Measurements from ENCODE around the gene CCDC171.

The CCDC171 gene

DNA sequence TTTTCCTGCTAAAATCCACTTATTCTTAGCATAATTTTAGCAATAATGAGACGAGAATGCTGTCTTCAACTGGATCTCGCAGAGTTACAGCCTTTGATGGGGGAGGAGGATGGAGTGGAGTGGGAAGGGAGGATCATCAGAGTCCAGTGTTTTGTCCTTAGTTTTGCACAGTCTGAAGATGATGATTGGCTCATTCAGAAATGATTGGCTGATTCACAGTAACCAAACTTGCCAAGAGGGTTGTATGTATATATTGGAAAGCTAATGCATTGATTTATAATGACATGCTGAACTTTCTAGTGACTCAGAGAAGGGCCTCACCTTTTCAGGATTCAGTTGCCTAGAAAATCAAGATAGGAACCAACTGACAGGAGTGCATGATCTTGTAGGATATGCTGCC lies 448.0 kb downstream of the CCDC171 start:
- DNase-seq (ENCODE audit: low read depth in 2 of 2): no peak

- DNase-seq (ENCODE audit: low read depth in 2 of 2): no peak
Observed at GRCh38 chr9:16001856-16002255, 449.0 kb downstream of the CCDC171 start.

GRCh38 chr9:16002816-16003215 lies 450.0 kb downstream of the CCDC171 start:
- no peak for DNase-seq (ENCODE audit: low read depth in 2 of 2)

DNA sequence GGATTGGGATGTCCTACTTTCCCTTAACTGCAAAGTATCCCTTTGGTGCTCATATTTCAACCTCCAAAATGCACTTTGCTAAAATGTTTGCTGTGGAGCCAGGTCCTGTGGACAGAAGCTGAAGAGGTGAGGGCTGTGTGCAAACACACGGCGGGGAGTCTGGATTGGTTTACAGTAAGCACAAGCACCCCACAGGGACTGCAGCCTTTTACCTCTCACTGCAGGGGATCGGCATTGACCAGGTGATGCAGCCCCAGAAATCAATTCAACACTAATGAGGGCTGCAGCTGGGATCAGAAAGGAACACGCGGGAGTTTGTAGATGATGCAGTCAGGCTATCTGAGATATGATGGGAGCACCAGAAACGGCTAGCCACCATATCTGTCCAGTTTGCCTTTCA lies 450.9 kb downstream of the CCDC171 start:
- no peak for DNase-seq (ENCODE audit: low read depth in 2 of 2)

- no peak for DNase-seq (ENCODE audit: low read depth in 2 of 2)
Observed at GRCh38 chr9:16004613-16005012, 451.8 kb downstream of the CCDC171 start.

GRCh38 chr9:16010221-16010620 lies 457.4 kb downstream of the CCDC171 start:
- no peak for DNase-seq (ENCODE audit: low read depth in 2 of 2)

- no peak for DNase-seq (ENCODE audit: low read depth in 2 of 2)
Observed at GRCh38 chr9:16012621-16013020, 459.8 kb downstream of the CCDC171 start.

DNA sequence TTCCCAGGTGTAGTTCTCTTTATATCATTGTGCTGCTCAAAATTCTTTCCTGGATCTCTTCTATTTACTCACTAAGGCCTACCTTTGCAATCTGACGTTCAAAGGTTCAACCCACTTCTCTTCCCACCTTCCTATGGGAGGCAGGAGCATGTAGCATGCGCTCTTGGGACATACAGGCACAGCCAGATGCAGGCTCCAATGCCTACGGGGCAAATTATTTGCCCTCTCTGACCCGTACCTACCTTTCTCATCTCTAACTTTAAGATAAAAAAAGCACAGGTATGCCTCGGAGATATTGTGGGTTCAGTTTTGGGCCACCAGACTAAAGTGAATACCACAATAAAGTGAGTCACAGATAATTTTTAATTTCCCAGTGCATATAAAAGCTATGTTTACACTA lies 460.5 kb downstream of the CCDC171 start:
- no peak for DNase-seq (ENCODE audit: low read depth in 2 of 2)

GRCh38 chr9:16013826-16014225 lies 461.0 kb downstream of the CCDC171 start:
- no peak for DNase-seq (ENCODE audit: low read depth in 2 of 2)

DNA sequence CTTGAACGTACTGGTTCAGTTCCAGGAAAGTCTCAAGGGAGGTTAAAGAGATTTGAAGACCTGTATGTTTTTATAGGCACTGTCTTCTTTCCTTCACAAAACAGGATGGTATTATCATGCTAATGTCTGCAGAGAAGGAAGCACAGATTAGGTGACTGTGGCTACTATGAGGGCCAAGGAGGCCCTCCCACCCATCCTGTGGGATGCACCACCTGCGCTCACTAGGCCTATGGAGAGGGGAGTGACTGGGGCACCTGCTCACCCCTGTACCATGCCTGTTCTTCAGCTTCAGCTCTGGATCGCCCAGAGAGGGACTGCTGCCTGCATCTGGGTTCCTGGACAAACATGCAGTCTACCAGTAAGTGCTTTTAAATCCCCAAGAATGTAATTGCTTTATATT lies 469.4 kb downstream of the CCDC171 start:
- no peak for DNase-seq (ENCODE audit: low read depth in 2 of 2)

DNA sequence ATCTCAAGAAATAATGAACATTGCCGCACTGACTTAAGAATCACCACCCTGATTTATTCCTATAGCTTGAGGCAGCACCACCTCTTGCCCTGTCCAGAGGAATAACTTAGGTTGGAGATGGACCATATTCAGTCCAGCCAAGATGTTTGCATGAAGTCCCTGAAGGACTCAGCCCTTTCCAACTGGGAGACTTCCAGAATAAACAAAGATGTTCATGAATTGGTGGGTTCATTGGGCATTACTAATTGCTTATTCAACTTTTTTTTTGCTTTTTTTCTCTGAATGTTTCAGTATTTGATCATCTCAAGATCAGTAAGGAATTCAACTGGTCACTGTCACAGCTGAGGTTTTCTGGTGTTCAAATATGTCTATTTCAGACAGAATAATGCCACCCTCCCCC lies 470.6 kb downstream of the CCDC171 start:
- DNase-seq (ENCODE audit: low read depth in 2 of 2): no peak

Data from stimulated activated CD8-positive, alpha-beta memory T cell treated with anti-CD3 and anti-CD28 coated beads, Interleukin-7, amount 100 ng/mL, for 4 hours (primary cell).